Vagina (tissue), 2 donors: ENCODE measurements around the gene FRY.

Experiments used
- CTCF ChIP-seq, 3 experiments: fragments of 450-650 bp in 2 of 3; fragments of 200-600 bp in 1 of 3; sonication (generic) in 1 of 3; IDR thresholded peaks; one replicate each; pipeline ENCODE4 v1.5.1; 2017 to 2019; ENCODE audit warnings: antibody characterized with exemption in 3 of 3, mild to moderate bottlenecking in 2 of 3, moderate library complexity in 2 of 3
- POLR2A ChIP-seq, 2 donors: fragments of 450-650 bp; IDR thresholded peaks; one replicate each; pipeline ENCODE4 v1.6.1; 2017; ENCODE audit warnings: antibody characterized with exemption in 2 of 2, mild to moderate bottlenecking in 2 of 2, moderate library complexity in 2 of 2
- POLR2AphosphoS5 ChIP-seq, 2 donors: sonication (generic); formaldehyde crosslinking; IDR thresholded peaks; one replicate each; pipeline ENCODE4 v1.9.0; 2017; ENCODE audit warnings: antibody characterized with exemption in 2 of 2, mild to moderate bottlenecking in 2 of 2, low read depth in 1 of 2; ENCODE audit not compliant: insufficient read depth in 1 of 2

DNA sequence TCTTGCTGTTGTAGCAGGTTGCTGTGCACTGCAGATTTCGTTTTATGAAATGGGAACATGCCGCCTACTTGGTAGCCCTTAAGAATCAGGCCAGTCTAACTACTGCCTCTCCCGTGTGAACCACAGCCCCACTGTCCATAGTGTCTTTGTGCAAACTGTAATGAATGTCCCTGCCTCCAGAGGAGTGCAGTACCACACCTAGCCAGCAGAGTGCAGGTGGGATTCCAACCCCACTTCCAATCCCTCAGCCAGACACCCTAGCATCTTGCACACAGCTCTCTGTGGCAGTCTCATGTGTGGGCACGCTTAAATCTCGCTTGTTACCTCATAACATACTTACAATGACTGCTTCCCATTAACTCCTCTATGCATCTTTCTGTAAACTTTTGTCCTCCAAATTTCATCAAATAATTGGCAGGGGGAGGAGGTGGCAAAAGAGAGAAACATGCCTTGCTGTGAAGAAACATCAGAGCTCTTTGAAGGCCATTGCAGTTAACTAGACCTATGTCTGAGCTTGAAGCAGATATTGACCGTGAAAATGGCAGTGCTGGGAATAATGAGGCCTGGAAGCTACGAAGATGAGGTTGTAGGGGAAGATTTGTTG, 236.4 kb downstream of the FRY start:
- TF ChIP-seq CTCF (IDR thresholded peaks at IDR 0.05) (no peak), POLR2AphosphoS5 (IDR thresholded peaks at IDR 0.05; ENCODE audit: insufficient read depth in 1 of 2, low read depth in 1 of 2) (no peak), POLR2A (IDR thresholded peaks at IDR 0.05) (no peak)
